HG03159 (cell line): ENCODE measurements around the gene FBXO3.

Experiments used
- ATAC-seq: cut with Tn5 transposase; IDR thresholded peaks from one replicate; pipeline ENCODE4 v1.9.1; 2021; ENCODE audit warnings: mild to moderate bottlenecking, moderate library complexity; ENCODE audit not compliant: unreplicated experiment

The FBXO3 gene

DNA sequence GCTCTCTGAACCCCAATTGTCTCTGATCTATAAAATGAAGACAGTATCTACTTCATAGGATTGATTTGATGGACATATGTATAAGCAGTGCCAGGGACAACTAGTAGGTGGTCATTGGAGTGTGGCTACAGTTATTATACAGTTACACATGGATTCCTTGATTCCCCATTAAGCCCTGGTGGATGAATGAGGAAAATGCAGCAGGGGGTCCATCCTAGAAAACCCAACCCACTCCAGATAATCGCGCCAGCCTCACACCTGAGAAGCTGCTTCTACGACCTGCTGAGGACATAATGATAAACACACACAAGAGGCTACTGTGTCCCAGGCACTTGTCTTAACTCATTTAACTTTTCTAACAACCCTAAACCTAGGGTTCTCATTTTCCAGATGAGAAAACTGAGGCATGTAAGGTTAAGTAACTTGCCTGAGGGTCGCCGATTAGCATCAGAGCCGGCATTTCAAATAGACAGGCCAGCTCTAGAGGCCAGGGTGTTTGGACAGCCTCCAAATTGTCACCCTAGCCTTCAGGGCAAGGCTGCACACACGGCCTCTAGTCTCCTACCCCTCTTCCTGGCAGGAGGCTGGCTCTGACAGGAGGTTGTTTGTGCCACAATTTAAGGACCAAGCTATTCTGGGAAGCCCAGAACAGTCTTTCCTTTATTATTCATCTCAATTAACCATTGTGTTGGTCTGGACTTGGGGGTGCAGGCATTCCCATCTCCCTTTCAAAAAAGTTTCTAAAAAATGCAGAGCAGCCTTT lies 69.9 kb downstream of the FBXO3 start:
- no peak for ATAC-seq

DNA sequence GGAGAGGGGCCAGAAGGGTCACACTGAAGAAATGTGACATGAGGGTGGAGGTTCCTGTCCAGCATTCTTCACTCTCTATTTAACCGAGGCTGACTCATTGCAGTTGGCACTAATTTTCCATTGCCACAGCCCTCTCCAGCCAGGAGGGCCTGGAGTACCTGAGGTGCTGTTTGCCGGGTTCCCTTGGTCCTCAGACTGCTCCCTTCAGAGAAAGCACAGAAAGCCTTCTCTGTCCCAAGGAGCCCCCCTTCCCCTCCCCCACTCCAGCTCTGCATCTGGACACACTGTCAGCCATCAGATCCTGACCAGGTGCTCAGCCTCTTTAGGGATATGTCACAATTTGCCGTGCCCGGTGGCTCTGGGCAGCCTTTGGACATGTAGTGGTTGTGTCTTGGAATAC lies 70.5 kb downstream of the FBXO3 start:
- no peak for ATAC-seq

DNA sequence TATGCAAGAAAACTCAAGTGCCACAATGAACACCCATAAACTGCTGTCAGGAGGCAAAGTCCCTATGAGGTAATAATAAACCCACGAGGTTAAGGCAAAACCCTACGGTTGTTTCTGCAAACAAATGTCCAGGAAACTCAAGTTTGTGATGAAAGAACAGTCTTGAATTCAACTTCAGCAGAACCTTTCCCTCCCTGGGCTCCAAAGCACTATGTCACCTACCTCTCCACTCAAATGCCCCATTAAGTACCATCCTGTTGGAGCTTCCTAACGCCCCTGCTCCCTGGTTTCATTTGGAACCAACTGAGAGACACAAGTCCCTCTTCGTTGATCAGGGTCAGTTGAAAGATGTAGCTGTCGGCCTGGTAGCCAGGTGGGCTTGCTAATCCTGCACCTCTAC lies 71.1 kb downstream of the FBXO3 start:
- no peak for ATAC-seq

GRCh38 chr11:33701302-33702230 lies 72.8 kb downstream of the FBXO3 start:
- no peak for ATAC-seq

- peak; percentile 87 for ATAC-seq
Observed at GRCh38 chr11:33700502-33701271, 73.6 kb downstream of the FBXO3 start, which contains the start of gene C11orf91. C11orf91 (minus strand) TSS chr11:33700826; CDS start chr11:33700740, 86 bp downstream.

DNA sequence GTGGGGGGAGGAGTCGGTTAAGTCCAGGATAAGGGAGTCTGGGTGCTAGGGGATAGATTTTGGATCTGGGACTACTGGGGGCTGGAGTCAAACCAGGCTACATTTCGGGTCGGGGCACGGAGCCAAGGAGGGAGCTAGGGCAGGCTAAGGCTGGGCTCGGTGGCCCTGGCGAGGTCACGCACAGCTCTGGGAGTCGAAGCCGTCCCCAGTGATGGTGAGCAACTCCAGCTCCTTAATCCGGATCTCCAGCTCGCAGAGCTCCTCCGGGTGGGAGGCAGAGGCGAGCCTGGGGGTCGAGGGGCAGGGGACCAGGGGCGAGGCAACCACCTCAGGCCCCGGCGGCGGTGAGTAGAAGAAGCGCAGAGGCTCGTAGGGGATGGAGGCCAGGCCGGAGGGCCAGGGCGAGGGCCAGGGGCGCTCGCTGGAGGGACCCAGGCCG lies 74.2 kb downstream of the FBXO3 start:
- no peak for ATAC-seq

GRCh38 chr11:33699515-33700062 lies 74.7 kb downstream of the FBXO3 start:
- ATAC-seq = no peak

DNA sequence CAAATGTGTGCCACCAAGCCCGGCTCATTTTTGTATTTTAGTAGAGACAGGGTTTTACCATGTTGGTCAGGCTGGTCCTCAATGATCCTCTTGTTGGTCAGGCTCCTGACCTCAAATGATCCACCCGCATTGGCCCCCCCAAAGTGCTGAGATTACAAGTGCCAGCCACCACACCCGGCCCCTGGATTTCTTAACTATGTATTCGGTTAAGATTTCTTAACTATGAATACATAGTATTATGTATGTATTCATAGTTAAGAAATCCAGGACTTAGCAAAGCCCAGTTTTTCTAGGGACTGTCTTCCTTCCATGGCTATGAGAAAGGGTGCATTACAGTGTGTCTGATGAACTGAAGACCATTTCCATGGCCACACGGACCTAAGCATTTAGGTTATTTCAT lies 75.4 kb downstream of the FBXO3 start:
- ATAC-seq = no peak

DNA sequence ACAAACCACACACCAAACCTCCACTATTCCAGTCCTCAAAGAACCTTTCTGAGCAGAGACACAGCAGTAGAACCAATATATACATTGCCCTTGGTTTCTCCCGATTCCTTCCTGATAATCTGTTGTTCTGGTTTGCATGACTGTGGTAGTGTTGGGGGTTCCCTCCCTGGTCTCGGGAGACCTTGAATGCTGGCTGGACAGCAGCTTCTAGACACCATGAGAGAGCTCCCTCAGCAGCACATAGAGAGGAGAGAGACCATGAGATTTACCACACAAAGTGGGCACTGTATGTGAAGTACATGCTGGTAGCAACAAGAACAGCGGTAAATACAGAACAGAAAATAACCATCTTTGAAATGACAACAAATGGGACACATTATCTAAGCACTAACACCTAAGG lies 76.3 kb downstream of the FBXO3 start:
- no peak for ATAC-seq

DNA sequence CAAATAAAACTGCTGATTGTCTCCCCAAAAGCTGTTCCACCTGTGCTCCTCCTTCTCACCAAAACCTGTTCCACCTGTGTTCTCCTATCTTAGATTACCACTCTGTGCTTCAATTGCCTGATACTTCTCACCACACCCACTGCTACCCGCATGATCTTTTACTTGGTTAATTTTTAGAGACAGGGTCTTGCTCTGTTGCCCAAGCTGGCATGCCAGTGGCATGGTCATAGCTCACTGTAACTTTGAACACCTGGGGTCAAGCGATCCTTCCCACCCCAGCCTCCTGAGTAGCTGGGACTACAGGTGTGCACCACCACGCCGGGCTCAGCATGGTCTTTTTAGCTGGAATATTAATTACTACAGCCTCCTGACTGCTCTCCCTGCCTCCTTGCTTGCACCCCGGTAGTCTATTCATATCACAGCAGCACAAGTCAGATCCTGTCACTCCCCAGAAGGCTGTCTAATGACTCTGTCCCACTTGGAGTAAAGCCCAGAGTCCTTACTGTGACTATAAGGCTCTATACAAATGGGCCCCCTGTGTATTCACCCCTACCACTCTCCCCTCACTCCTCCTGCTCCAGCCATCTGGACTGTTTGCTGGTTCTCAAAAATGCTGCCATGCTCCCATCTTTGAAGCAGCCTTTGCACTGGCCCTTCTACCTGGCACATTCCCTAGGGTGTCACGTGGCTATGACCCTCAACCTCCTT lies 77.2 kb downstream of the FBXO3 start:
- no peak for ATAC-seq

DNA sequence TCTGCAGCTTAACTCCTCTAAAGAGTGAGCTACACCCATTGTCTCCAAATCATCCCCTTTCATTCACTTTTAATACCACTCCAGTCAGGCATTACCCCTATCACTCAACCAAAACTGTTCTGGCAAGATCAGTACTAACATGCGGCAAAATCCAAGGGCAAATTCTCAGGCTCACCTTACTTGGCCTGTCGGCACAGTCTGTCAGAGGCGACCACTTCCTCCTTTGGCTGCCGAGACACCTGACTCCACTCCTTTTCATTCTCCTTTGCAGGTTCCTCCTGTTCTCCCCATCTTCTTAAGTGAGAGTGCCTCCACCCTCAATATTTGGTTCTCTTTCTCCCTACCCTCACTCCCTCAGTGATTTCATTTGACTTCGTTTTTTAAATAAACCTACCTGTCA lies 77.9 kb downstream of the FBXO3 start:
- ATAC-seq = no peak

DNA sequence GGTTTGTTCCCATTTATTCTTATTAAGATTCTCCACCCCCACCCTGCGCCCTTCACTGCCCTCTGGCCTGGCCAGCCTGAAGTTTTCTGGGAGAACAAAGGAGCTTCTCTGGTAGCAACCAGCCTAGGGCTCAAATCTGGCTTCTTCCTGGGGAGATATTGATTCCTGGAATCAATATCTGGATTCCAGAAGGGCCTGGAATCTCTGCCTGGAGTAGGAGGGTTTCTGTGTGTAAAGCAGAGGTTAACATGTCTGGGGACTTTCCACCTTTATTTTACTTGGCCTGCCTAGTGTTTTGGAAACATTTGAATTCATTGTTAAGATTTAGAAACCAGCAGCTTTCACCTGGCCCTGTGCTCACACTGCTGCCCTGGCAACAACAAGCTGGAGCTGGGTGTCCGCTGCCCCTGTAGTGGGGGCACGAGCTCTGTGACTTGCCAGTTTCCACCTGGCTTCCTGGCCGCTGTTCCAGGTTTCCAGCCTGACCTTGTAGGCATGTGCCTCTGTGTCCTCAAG lies 79.2 kb downstream of the FBXO3 start:
- ATAC-seq = no peak

GRCh38 chr11:33694346-33695050 lies 79.8 kb downstream of the FBXO3 start:
- ATAC-seq = no peak

- no peak for ATAC-seq
Observed at GRCh38 chr11:33692541-33692940, 81.8 kb downstream of the FBXO3 start.

DNA sequence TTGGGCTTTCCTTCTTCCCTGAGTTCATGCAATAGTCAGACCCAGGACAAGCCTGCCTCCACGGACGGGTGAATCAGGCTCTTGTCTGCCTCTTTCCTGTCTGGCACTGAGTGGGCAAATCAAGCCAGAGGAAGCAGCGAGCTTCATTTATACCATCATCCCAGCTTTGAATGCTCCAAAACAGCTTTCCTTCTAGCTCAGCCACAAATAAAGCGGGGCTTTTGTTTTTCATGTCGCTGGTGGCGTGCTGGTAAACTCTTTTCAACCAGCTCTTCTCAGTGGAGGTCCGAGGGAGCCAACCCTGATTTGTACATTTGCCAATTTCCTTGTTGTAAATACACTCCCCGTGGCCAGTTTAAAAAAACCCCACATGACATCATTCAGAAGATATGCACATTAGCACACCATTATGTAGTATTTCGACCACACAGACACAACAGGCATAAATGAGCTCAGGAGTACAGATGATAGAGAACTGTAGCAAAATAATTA lies 82.3 kb downstream of the FBXO3 start:
- ATAC-seq = no peak

DNA sequence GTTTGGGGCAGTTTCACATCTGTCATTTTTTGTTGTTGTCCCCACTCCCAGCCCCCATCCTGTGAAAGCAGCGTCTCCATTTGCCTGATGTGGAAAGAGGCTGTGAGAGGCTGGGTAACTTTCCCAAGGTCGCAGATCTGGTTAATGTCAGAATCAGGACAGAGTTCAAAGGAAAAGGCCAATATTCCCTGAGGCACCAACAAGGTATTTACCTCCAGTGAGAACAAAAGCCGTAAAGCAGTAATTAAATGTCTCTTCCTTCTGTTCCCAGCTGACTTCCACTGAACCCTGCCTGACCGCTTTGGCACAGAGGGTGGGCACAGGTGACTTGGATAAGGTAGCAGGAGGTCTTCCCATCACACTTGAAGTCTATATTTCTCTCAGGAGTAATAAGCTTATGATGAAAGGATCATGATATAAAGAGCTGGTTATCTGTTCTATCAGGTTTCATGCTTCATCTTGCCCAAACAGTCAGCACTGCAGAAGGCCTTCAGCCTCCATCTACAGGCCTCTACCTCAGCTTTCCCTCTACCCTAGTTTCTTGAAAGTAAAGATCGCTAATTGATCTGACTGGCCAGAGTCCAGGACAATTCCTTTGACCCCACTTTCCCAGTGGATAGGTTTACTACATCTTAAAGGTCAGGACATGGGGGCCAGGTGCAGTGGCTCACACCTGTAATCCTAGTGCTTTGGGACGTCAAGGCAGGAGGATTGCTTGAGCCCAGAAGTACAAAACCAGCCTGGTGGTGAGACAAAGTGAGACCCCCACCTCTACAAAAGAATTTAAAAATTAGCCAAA lies 83.1 kb downstream of the FBXO3 start:
- no peak for ATAC-seq
